ENCODE data around the gene TCEAL3.
"Not testable (repeated sequence)": the region's sequence is repeated elsewhere in the genome, so short reads cannot be mapped to it uniquely, and the experiment has no call there.

Gene TCEAL3

GRCh38 chrX:103607364-103608305, at the start of gene TCEAL3:
Gene TCEAL3, plus strand, starts transcription at chrX:103607963. Its CDS starts 1,102 bp downstream, at chrX:103609065.
- no peak for DNase-seq

DNA sequence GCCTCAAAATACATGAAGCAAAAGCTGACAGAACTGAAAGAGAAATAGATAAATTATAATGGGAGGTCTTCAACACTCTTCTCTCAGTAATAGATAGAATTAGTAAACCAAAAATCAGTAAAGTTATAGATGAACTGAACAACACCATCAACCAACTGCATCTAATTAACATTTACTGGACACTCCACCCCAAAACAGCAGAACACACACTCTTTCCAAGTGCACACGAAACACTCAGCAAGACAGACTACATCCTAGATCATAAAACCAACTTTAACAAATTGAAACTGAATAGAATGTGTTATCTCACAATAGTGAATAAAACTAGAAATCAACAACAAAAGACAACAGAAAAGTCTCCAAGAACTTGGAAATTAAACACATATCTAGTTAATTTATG, 47.5 kb upstream of the TCEAL3 start:
- no peak for DNase-seq

- no peak for DNase-seq
These were observed 45.0 kb upstream of the TCEAL3 start for GRCh38 chrX:103562801-103563200.

GRCh38 chrX:103565197-103565596, 42.6 kb upstream of the TCEAL3 start:
- DNase-seq: no peak

- DNase-seq: no peak
These were observed 42.0 kb upstream of the TCEAL3 start for GRCh38 chrX:103565752-103566151.

DNA sequence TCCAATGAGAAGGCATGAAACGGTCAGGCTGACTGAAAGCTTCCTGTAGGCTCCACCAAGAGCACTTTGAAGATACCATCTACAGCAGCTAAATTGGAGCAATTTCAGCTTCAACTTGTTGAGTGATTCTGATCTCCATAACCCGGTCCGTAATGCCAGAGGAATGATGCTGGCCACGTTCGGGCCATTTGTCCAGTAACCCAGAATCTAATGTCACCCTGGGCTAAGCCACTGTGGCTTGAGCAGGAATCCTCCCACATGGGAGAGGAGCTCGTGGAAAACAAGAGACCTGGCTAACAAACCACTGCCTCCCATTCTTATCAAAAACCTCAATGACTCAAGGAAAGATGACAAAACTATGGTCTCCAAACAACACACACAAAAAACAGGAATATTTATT, 36.6 kb upstream of the TCEAL3 start:
- no peak for DNase-seq

GRCh38 chrX:103571726-103572125, 36.0 kb upstream of the TCEAL3 start:
- DNase-seq: no peak

- DNase-seq: no peak
These were observed 34.6 kb upstream of the TCEAL3 start for GRCh38 chrX:103573202-103573601.

- DNase-seq: no peak
These were observed 23.2 kb upstream of the TCEAL3 start for GRCh38 chrX:103584596-103584995.

DNA sequence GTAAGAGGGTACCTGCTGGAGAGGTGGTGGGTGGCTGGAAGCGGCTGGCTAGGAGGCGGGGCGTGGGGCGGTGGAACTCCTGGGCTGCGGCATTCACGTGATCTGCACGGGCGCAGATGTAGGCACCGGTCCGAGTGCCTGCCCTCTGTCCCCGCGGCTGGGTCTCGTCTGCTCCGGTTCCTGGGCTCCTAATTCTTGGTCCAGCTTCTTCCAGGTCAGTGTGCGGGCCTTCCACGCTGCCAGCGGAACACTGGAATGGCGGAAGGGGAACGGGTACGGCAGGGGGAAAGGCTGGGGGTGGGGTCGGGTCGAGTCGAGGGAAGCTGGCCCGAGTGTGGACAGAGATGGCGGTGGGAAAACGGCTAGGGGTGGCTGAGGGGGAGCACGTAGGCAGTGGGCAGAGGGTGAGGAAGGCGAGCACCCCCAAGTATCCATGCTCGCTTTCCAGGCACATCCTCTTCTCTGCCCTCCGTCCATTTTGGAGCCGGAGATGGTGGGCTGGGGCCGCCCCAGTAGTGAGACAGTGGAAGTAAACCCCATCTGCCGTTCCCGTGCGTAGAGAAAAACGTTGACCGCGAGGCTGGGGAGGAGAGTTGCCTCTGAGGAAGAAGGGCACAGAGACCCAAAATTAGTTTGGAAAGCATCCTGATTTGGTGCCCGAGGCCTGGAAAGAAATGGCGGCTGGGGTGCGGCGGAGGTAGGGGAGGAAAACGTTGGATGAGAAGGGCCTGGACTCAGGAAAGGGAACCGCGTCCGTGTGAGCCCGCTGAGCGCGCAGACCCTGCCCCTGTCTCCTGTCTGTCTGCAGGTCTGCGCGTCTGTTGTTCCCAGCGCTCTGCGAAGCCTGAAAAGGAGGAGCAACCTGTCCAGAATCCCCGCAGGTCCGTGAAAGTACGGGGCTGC, 22.1 kb upstream of the TCEAL3 start, which contains the start of gene TCEAL4:
TSS of gene TCEAL4 (plus strand) at position 105 of the 903 bp plus-strand sequence. CDS start 1,161 bp downstream, outside the sequence.
- no peak for DNase-seq

GRCh38 chrX:103586314-103586646, 21.5 kb upstream of the TCEAL3 start:
- no peak for DNase-seq

- no peak for DNase-seq
These were observed 21.1 kb upstream of the TCEAL3 start for GRCh38 chrX:103586659-103587058.

DNA sequence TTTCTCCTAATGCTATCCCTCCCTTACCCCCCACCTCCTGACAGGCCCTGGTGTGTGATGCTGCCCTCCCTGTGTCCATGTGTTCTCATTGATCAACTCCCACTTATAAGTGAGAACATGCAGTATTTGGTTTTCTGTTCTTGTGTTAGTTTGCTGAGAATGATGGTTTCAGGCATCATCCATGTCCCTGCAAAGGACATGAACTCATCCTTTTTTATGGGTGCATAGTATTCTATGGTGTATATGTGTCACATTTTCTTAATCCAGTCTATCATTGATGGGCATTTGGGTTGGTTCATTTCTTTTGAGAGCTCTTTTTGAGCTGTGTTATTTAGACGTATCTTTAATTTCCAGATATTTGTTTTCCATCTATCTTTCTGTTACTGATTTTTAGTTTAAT, 15.5 kb upstream of the TCEAL3 start:
- DNase-seq: not testable (repeated sequence)

- not testable (repeated sequence) for DNase-seq
These were observed 12.6 kb upstream of the TCEAL3 start for GRCh38 chrX:103595202-103595601.

DNA sequence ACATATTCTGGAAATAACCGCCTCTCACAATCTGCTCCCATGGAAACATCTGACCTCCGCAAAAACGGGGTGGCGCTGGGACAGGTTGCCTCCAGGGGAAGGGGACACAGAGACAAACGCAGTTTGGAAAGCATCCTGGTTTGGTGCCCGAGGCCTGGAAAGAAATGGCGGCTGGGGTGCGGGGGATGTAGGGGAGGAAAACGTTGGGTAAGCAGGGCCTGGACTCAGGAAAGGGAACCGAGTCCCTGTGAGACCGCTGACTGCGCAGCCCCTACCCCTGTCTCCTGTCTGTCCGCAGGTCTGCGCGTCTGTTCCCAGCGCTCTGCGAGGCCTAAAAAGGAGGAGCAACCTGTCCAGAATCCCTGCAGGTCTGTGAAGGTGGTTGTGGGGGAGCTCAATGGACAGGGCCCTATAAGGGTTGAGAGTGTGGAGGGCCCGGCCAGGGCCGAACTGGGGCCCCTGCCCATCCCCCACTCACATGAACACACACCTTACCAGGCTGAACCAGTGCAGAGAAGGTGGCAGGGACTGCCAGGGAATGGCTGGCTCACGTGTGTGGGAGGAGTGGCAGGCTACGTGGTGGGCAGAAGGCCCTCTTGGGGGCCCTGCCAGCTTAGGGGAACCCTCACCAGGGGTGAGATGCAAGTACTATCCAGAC, 672 bp downstream of the TCEAL3 start:
- no peak for DNase-seq

GRCh38 chrX:103610282-103610681, 2.5 kb downstream of the TCEAL3 start:
- no peak for DNase-seq

DNA sequence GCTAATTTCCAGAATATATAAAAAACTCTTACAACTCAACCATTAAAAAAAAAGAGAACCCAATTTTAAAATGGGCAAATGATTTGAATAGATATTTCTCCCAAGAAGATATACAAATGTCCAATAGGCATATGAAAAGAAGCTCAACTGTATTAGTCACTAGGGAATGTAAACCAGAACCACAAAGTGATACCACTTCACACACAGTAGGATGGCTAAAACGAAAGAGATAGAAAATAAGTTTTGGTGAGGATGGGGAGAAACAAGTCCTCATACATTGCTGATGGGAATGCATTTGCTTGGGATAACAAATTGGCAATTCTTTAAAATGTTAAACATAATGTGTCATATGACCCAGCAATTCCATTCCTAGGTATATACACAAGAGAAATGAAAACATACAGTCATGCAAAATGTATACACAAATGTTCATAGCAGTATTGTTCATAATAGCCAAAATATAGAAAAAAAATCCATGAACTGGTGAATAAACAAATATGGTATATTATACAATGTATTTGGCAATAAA, 5.7 kb downstream of the TCEAL3 start:
- DNase-seq: no peak

- DNase-seq: no peak
These were observed 7.2 kb downstream of the TCEAL3 start for GRCh38 chrX:103614999-103615398.

DNA sequence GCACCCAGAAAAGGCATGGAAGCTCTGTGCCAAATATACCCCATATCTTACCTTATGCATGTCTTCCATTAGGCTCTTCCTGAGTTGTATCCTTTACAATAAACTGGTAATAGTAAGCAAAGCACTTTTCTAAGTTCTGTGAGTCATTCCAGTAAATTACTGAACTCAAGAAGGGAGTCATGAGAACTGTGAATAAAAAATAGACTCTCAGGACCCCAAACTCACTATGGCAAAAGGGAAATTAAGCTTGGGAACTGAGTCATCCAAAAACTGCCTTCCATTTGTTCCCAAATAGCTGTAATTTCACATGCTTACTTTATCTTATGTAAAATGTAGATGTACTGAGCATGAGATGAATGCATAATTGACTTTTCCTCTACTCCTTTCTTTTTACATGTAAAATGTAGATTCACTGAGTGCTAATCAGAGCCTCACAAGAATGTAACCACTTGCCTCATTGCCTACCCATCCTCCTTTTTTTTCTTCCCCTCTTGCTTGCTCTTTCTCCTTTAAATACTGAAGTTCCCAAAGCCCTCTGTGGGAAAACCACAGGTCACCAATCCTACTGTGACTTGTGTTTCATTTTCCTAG, 8.1 kb downstream of the TCEAL3 start:
- no peak for DNase-seq

DNA sequence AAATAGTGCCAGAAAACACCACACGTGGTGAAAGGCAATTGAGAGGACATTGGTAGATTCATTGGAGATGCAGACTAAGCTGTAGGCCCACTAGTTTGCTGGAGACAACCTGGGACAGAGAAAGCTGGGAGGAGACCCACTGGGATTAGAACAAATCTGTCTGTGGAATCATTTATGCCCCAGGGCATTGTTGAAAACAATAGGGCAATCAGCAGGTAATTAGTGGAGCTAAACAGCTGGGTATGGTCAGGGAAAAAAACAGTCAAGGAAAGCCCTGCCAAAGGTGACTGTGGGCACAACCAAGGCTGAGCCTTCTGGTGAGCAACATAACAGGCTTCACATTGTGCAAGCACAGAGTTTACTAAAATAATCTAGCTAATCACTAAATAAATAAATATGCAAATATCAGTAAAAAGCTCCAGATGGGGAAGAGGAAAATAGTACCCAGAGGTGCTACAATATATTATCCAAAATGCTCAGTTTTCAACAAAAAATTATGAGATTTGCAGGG, 9.0 kb downstream of the TCEAL3 start:
- DNase-seq: no peak

- no peak for DNase-seq
These were observed 16.3 kb downstream of the TCEAL3 start for GRCh38 chrX:103624111-103624510.

GRCh38 chrX:103626855-103627254, 19.1 kb downstream of the TCEAL3 start:
- no peak for DNase-seq

Data from activated CD4-positive, alpha-beta T cell treated with anti-CD3 and anti-CD28 coated beads for 1 hour (primary cell).